Erythroblast (primary cell): ENCODE measurements around the gene C11orf52.
A peak's percentile ranks its signal among the peaks of the same experiment; 100 is the strongest.
"Not testable (repeated sequence)": the region's sequence is repeated elsewhere in the genome, so short reads cannot be mapped to it uniquely, and the experiment has no call there.

Experiments used
- DNase-seq, 2 experiments: peaks; one replicate each; lab custom pipeline; 2025; lab: John Stamatoyannopoulos, UW
- GATA1 ChIP-seq: IDR thresholded peaks from 2 replicates; pipeline ENCODE4 v1.6.1; 2011; ENCODE audit warnings: low read depth, mild to moderate bottlenecking, control low read depth, low read length, moderate library complexity
- POLR2A ChIP-seq: IDR thresholded peaks from 2 replicates; pipeline ENCODE4 v1.6.1; 2011; ENCODE audit warnings: mild to moderate bottlenecking, low read length

C11orf52 gene, protein sequence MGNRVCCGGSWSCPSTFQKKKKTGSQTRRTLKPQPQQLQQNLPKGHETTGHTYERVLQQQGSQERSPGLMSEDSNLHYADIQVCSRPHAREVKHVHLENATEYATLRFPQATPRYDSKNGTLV

DNA sequence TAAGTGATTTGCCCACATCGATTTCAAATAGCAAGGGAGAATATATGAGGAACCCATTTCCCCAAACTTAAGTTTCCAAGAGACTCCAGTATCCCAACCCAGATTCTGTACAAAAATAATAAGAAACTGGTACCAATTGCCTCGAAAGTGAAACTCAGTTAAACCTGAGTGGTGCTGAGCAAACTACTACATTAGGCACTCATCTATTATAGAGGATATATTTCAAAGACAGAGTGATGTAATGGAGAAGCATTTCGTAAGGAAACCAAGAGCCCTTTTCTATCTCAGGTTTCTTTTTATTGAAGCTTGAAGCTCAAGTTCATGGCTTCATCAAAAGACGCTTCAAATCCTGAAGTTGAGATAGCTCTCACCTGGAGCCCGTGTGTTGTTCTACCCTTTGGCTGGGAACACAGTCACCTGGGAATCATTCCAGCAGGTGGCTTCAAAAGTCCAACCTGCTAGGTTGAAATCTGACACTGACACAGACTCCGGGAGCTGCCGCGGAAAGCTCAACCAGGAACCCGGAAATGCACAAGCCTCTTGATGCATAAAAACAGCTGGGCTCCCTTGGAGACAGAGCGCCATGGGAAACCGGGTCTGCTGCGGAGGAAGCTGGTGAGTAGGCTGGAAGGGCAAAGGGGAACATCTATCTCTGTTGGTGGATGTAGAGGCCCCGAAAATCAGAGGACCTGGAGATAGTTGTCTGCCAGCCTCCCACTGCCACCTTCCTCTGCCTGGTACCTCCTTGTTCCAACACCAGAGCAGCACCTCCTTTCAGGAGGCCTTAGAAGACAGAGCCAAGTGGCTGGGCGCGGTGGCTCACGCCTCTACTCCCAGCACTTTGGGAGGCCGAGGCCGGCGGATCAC lies at the start of gene C11orf52:
C11orf52 (plus strand) TSS at position 524 of the 867 bp plus-strand sequence; CDS start at position 584, 60 bp downstream.
- DNase-seq = no peak
- TF ChIP-seq POLR2A (no peak), GATA1 (no peak)

DNA sequence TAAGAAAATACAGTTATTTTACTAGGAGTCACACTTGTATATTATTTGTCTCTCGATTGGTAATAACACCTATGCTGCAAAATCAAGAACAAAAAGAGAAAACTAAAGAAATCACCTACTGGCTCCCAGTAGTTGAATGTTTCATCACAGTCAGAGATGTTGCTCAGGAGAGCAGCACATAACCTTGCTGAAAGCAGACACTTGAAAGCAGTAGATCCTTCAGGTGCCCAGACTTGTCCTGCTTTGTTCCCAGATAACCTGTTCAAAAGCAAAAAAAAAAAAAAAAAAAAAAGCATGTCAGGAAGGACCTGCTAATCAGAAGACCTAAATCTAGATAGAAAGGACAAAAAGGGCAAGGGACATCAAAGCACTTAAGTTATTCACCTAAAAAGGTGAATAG lies 48.6 kb upstream of the C11orf52 start:
- TF ChIP-seq GATA1 = no peak
- TF ChIP-seq POLR2A = no peak
- DNase-seq = no peak

DNA sequence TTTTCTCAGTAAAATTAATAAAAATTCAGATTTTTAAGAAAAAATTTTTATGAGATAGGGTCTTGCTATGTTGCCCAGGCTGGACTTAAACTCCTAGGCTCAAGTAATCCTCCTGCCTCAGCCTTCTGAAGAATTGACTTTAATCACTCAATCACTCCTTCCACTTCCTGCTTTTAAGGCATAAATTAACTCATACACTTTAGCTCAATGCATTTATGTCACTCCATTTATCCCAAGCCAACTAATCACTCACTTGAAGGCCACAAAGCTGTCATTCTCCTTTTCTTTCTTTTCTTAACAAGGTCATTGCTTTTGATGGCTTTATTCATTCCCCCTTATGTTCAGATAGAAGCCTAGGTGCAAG lies 48.2 kb upstream of the C11orf52 start:
- TF ChIP-seq GATA1 (no peak), POLR2A (no peak)
- DNase-seq = no peak

DNA sequence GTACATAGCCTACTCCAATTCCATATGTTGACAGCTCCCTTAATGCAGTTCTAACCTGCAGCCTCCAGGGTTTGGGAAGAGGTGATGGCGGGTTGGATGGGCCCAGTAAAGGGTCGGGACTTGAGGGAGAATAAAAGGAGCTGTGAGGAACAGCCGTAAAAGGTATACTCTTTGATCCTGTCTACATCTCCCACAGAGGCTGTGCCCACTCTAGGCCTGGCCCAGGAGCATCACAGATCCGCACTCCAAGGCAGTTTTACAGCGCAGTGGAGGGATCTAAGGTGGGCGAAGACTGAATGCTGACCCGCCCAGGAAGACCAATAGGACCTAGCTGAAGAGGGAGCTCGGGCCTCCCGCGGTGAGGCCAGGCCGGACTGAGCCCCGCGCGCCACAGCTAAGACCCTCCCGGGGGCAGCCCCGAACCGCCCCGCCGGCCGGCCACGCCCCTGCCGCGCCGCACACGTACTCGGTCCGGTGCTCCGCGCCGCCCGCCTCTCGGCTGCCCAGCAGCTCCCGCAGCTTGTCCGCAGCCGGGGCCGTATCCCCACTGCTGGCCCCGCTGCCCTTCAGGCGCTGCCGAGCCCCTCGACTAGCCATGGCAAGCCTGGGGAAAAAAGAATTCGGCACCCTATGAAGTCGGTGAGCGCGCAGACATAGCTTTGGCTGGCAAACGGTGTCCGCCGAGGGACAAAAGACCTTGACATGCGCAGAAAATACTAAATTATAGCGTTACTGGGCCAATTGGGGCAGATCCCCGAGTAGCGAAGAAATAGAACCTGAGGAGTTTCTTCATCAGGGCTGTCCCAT lies 47.6 kb upstream of the C11orf52 start, which contains the start of gene ALG9:
ALG9 (minus strand) TSS at position 696 of the 807 bp plus-strand sequence; CDS start at position 597, 99 bp downstream.
- TF ChIP-seq GATA1 = no peak
- TF ChIP-seq POLR2A = peak; percentile 64
- peak; percentile 89 to 92 for DNase-seq

DNA sequence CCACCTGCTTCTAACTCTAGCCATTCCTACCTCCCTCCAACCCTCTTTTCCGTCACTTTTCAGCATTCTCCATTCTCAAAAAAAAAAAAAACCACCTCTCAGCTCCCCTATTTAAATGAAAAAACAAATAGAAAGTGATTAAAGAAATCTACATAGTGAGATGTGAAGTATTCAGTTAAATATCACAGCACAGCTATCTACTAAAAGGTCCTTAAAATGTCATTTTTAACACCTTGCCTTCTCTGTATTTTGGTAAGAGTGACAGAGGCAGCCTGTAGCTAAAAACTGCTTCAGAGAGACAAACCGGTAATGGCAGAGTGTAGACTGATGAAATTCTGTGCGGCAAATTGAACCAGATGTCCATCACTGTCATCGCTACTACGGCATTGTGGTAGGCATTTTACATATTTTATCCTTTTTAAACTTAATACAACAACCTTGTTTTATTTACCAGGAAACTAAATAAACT lies 47.0 kb upstream of the C11orf52 start:
- DNase-seq = peak in 1 of 2 experiments; percentile 44
- TF ChIP-seq POLR2A (no peak), GATA1 (no peak)

DNA sequence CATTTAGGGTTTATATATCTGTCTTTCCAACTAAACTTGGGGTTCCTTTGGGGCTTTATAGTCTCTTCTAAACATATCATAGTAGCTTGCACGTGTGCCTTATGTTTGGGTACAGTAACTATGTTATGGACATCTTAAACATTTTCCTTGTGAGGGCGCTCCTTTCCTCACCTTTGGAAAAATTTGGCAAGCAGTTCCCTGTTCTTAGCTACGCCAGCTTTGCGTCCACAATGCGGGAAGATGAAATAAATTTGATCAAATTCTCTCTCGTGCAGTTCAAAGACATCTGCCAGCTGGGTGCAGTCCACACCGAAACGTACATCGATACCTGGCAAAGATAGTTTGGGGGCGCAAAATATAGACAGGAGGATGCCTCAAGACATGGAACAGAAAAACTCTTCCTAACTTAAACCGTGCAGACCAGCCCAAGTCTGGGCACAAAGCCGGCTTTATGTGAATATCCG lies 40.3 kb upstream of the C11orf52 start:
- TF ChIP-seq GATA1 (no peak), POLR2A (no peak)
- no peak for DNase-seq

DNA sequence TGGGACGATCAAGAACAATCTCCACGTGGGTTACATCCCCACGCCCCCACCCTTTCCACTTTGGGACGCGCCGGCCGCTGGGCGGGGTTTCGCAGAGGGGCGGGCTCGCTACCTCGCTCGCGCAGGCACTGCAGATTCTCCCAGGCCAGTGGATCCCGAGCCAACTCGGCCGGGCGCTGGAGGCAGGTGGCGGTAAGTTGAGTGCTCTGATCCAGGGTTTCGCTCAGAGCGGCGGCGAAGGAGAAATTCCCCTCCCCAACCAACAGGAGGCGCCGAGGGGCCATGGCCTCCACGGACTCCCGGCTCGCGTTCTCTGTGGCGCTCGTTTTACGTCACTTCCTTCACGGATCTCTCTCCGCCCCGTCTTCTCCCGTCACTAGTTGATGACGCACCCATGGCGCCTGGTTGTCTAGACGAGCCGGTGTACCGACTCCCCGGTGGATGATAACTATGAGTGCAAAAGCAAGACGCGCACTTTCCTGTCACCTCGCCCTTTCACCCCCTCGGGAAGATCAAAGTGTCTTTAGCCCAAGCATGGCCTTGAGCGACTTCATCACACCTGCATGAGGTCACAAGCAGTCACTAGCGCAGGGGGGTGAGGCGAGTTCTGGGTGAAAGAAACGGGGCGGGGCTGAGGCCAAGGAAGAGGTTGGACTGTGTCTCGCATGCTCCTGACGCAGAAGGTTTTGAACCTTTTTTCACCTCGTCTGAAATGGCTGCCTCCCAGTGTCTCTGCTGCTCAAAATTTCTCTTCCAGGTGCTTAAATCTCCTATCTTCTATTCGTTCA lies 39.7 kb upstream of the C11orf52 start, which contains the start of the genes CFAP68 and FDXACB1:
CFAP68 (plus strand) TSS at position 693 of the 788 bp plus-strand sequence; CDS start at position 713, 20 bp downstream.
FDXACB1 (minus strand) TSS at position 317 of the 788 bp plus-strand sequence; CDS start at position 284, 33 bp downstream.
- DNase-seq = peak; percentile 98 to 99
- no peak for TF ChIP-seq GATA1
- TF ChIP-seq POLR2A = peak; percentile 89

DNA sequence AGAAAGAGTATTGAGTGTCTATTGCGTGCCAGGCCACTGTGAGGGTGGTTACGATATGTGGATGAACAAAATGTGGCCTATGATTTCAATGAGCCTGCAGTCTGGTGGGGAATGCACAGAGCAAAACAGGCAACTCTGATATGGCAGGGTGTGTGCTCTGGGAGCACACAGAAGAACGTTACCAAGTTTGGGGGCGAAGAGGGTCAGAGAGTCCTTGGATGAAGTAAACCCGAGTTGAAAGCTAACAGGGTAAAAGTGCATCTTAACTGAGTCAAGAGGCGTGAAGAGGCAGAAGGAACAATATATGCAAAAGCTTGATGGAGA lies 39.1 kb upstream of the C11orf52 start:
- DNase-seq = no peak
- TF ChIP-seq GATA1 (no peak), POLR2A (no peak)

DNA sequence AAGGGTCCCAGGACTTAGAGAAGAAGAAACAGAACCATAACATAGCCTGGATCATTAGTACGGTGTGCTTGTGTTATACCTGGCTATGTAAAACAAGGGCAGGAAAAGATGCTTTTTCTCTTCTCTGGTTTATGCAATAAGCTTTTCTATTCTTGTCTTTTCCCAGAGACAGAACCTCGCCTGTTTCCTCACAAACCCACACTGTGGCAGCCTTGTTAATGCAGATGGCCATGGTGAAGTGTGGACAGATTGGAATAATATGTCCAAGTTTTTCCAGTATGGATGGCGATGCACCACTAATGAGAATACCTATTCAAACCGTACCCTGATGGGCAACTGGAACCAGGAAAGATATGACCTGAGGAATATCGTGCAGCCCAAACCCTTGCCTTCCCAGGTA lies 36.5 kb upstream of the C11orf52 start:
- DNase-seq = no peak
- TF ChIP-seq GATA1 (no peak), POLR2A (no peak)

DNA sequence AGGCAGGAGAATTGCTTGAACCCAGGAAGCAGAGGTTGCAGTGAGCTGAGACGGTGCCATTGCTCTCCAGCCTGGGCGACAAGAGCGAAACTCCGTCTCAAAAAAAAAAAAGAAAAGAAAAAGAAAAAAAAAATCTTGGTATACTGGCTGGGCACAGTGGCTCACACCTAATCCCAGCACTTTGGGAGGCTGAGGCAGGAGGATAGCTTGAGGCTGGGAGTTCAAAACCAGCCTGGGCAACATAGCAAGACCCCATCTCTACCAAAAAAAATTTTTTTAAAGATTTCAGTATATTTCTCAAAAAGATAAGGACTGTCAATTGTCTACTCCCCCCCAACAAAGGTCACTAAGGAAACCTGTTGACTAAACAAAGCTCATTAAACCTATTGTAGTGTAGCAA lies 33.7 kb upstream of the C11orf52 start:
- DNase-seq = not testable (repeated sequence)

DNA sequence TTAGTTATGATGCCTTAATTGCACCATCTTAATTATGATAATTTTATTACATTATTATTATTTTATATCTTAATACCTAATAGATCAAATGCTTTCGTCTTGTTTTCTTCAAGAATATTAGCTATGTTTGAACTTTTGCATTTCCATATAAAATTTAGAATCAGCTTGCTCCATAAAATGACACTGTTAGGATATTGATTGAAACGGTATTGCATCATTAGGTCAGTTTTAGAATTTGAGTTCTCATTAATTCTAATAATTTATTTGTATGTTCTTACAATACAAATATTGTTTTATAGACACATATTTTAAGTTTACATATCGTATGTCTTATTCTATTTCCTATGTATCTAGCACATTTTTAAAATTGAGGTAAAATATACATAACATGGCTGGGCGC lies 32.7 kb upstream of the C11orf52 start:
- no peak for DNase-seq
- TF ChIP-seq POLR2A (no peak), GATA1 (no peak)

DNA sequence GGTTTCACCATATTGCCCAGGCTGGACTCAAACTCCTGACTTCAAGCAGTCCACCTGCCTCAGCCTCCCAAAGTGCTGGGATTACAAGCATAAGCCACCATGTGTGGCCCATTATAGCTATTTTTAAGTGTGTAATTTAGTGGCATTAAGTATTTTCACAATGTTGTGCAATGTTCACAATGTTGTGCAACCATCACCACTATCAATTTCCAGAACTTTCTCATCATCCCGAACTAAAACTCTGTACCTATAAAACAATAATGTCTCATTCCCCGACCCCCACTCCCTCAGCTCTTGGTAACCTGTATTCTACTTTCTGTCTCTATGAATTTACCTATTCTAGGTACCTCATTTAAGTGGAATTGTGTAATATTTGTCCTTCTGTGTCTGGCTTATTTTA lies 31.9 kb upstream of the C11orf52 start:
- no peak for TF ChIP-seq GATA1
- TF ChIP-seq POLR2A = no peak
- DNase-seq = no peak

DNA sequence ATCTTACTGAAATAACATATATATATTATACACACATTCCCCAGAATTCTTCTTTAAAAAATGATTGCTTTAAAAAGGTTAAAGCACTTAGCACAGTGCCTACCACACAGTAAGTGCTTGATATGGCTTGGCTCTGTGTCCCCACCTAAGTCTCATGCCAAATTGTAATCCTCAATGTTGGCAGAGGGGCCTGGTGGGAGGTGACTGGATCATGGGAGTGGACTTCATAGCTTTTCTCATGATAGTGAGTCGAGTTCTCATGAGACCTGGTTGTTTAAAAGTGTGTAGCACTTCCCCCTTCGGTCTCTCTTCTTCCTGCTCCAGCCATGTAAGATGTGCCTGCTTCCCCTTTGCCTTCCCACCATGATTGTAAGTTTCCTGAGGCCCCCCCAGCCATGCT lies 13.3 kb upstream of the C11orf52 start:
- TF ChIP-seq POLR2A (no peak), GATA1 (no peak)

More for the DNA sequence above, 13.3 kb upstream of the C11orf52 start:
- DNase-seq = no peak
